GM18520 (cell line): ENCODE measurements around the gene PVALEF.

Experiments
- ATAC-seq: cut with Tn5 transposase; IDR thresholded peaks from one replicate; pipeline ENCODE4 v1.9.1; 2021; ENCODE audit not compliant: unreplicated experiment

The PVALEF gene

DNA sequence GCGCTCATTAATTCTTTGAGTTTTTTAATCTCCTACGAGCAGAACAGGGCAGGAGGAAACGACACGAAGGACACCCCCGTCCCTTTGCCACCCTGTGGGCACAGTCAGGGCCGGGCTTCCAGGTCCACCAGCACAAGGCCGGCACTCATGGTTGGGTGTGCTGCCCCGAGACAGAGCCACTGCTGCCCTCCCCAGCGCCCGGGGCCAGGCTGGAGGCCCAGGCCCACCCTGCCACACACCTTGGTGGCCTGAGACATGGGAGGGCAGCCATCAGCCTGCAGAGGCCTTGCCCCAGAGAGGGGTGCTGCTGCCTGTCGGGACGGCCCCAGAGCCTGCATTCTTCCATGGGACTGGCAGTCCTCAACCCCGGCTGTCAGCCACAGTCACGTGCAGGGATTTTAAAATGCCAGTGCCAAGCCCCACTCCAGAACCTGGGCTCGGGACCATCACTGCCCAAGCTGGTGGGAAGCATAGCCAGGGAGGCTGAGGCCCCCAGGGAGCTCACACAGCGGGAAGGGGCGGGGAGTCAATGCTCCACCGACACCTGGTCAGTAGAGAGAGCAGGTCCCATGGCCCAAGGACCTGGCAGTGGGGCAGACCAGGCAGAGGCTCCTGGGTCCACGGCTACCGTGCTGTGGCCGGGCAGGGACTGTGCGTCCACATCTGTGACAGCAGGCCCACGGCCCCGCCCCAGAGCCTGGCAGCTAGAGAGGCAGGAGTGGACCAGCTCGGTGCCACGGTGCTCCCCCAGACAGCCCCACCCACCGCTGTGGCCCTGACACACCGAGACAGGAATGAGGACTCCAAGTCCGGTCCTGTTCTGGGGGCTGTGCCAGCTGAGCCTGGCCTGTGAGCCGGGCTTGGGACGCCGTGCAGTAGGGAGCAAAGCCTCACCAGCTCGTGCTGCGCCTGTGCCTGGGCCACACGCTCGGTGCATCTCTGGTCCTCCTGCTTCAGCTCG lies 29.9 kb downstream of the PVALEF start:
- no peak for ATAC-seq

DNA sequence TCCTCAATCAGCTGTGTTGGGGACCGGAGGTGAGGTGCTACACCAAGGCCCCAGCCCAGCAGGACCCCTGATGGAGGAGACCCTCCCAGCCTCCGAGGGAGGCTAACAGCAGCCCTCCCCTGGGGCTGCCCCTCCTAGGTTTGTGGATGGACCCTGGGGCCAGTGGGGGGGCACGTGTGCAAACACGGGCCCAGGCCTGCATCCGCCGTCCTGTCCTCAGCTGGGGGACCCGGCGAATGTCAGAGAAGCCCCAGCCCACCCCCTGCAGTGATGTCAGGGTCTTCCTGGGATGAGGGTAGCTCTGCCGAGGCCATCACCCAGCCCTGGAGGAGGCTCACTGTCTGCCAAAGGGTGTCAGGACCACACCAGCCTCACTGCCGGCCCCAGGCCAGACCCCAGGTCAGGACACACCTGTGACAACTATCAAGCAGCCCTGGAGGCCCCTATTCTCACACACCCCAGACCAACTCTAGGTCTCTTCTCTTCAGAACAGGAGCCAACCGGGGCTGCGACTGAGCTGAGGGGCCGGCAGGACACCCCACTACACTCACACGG lies 30.7 kb downstream of the PVALEF start:
- ATAC-seq = no peak

DNA sequence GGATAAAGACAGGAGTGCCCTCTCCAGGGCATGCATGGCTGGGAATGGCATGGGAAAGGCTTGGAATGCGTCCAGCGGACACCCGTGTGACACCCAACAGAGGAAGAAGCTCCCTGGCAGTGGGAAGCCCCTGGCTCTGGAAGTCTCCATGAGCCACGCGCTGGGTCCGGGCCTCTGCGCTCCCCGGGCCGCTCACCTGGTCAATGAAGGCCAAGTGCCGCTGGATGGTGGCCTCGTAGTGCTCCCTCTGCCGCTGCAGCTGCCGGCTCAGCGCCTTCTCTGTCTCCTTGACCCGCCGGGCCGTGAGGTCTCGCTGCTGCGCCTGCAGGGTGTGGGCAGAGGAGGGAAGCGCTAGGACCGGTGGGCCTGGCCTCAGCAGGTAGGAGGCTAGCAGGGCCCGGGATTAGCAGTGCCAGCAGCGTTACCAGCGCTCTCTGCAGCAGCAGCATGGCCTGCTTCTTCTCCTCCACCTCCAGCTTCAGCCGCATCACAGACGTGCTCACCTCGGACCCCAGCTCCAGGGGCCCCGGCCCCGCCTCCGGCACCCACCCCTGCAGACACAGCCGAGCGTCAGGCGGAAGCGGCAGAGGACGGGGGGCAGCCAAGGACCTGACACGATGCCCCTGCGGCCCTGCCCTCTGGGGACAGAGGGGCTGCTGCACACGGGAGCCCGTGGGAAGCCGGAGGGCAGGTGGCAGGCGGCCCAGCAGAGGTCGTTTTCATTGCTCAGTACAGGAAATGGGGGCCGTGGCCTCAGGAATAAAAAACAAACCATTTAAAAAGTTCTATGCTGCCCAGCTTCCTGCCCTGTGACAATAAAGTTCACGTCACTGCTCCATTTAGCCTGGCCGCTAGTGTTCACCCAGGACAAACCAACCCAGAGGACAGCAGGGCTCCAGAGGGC lies 31.4 kb downstream of the PVALEF start:
- ATAC-seq = no peak

DNA sequence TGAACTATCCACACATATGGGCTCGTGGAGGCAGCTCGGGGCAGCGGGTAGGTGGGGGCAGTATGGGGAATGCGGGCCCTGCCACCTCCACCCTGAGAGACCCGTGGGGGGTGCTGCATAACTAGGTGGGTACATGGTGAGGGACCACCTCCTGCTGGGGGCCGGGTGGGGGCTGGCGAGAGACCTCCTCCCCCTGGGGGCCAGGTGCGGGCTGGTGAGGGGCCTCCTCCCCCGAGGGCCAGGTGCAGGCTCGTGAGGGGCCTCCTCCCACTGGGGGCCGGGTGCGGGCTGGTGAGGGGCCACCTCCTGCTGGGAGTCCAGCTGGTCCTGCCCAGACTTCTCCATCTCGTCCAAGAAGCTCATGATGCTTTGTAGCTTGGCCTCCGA lies 32.1 kb downstream of the PVALEF start:
- ATAC-seq = no peak

DNA sequence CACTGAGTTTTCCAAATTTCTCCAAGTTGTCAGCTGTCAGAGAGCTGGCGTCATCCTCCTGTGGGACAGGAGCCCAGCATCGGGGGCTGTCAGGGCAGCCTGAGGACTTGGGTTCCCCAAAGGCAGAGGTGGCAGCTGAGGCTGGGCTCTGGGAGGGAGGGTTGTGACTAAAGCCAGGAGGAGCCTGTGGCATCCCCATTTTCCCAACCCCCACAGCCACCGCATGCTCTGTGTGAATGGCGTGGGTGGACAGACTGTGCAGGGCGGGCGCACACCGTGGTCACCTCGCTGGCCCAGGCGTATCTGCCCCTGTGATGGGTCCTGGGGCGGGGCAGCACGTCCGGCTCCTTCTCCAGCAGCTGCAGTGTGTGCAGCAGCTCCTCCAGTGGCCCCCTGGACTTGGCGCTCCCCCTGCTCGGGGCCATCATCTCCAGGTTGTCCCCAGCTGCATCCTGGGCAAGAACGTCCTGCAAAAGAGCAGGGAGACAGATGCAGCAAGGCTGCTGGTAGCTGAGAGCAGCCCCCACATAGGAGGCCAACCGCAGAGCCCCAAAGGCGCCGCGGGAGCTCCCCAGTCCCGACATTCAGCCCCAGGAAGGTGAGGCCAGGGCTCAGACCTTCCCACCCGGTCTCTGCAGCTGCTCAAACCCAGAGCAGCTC lies 32.7 kb downstream of the PVALEF start:
- no peak for ATAC-seq

DNA sequence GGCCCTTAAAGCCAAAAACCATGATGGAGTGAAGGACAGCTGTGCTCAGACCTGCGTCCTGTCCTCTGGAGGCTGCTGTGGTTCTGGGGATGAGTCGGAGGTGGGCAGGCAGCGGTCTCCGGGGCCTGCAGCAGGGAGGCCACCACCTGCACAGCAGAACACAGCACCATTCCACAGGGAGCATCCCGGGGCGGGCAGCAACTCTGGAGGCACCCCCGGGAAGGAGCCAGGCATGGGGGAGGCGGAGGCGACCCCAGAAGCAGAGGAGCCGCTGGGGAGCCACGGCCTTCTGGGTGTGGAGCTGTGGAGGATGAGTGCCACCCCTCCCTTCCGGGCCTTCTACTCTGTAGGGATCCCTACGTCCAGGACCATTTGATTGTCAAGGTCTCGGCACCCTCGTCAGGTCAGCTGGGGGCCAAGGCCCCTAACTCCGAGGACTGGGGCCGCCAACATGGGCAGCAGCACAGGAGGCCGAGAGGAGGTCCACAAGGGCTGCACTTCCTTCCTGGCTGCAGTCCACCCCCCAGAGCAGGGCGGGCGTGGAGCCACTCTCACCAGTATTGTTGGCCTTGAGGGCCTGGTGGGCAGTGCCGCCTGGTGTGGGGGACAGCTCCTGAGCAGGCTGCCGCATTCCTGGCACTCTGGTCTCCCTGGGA lies 33.6 kb downstream of the PVALEF start:
- ATAC-seq = no peak

DNA sequence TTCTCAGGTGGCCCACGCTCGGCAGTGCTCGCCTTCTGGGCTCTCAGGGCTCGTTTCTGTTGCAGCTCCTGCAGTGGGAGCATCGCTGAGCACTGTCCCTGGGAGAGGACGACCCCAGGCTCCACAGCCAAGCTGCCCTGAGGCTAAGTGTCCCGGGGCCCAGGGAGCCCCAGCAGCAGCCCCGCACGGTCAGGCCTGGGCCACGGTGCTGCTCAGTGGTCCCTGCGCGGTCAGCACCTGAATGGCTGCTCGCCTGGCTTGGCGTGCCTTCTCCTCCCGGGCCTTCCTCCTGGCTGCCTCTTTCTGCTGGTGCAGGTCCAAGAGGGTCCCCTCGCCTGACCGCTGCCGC lies 34.1 kb downstream of the PVALEF start:
- no peak for ATAC-seq

DNA sequence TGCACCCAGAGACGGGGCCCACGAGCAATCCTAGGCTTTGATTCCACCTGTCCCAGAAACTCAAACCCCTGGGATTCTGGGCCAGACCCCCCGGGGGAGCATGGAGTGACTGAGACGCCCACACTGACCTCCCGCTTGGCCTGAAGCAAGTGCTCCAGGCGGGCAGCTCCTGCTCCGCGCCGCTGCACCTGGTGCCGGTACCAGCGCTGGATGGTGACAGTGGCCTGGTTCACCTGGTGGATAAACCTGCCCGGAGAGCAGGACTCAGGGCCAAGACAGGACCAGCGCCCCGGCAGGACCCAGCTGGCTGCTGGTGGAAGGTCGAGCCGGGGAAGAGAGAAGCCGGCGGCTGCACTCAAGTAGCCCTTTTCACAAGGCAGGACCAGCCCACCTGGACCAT lies 34.9 kb downstream of the PVALEF start:
- ATAC-seq = no peak

DNA sequence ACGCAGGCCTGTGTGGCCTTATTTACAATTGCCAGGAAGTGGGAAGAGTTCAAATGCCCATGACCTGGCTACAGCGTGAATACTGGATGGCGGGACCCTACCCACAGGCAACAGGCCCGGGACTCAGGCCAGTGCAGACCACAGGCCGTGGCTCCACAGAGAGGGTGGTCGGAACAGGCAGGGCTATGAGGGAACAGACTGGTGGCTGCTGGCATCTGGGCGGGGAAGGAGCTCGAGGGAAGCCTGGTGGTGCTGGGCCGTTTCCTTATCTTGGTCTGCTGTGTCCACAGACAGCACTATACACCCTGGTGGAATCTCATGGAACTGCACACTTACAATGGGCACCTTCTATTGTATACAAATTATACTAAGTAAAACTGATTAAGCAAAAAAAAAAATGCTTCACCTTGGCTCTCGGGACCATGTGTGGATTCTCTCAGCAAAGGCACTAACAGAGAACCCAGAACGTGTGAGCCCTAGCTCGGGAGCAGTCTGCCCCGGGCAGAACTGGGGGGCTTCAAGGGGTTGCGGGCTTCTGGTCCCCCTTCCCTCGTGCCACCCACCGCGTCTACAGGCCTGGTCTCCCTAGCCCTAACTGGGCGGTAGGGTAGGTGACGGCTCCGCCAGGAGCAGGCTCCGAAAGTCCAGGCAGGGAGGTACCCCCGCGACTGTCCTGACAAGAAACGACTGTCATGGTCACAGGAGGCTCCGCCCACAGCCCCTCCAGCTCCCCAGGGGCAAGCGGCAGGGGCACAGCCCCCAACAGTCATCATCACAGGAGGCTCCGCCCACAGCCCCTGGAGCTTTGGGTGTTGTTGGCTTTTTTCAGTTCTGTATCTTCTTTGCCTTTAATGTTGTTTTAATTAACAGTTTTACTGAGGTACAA lies 35.6 kb downstream of the PVALEF start:
- no peak for ATAC-seq

DNA sequence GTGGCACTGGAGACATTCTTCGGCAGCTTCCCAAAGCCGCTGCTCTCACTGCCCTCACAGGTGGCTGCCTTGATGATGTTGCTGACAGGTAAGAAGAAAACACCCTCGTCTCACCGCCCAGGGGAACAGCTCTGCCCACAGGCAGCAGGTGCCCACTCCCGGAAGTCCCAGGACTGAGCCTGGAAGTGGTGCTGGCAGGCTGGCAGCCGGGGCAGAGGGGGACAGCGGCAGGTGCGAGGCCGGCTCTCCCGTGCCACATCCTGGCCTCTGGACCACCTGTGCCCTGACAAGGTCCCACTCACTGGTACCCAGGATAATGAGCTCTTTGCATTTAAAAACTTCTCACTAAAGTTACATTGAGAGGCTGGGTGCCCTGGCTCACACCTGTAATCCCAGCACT lies 37.0 kb downstream of the PVALEF start:
- no peak for ATAC-seq

DNA sequence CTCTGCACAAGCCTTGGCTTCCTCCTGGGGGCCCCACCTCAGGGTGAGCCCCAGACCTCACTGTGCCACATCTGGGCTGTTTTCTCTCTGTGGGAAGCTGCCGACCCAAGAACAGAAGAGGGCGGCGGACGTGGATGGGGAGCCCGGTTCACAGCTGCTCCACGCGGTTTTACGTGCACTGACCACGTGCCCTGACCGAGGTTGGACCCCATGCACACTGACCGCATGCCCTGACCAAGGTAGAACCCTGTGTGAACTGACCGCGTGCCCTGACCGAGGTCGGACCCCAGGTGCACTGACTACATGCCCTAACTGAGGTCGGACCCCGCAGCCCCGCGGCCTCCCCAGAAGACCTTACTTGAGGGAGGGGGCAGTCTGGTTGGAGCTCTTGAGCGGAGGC lies 37.8 kb downstream of the PVALEF start:
- no peak for ATAC-seq

DNA sequence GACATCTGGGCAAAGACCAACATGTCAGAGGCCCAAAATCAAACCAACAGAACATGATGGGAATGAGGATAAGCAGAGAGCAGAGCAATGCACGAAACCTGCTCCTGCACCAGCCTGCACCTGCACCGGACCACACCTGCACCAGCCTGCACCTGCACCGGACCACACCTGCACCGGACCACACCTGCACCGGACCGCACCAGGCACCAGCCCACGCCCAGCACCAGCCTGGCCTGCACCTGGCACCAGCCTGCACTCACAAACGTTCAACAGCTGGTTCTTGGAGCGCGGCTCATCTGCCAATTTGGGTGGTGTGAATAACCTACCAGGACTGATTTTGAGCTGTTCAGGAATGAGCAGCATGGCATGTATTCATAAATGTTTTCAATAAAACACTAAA lies 39.3 kb downstream of the PVALEF start:
- ATAC-seq = no peak

DNA sequence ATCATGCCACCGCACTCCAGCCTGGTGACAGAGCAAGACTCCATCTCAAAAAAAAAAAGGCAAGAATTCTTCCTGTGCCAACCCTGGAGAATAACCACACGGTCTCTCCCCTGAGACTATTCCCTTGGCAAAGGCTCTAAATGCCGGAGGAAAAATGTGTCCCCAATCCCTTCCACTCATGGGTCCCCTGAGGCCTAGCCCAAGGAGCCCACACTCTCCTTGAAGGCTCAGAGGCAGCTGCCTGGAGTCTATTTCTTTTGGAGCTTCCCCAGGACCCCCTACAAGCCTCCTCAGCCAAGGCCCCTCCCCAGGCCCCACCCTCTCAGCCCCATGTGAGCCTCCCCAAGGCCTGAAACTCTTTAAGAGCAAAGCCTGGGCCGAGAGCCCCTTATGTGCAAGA lies 40.9 kb downstream of the PVALEF start:
- no peak for ATAC-seq

DNA sequence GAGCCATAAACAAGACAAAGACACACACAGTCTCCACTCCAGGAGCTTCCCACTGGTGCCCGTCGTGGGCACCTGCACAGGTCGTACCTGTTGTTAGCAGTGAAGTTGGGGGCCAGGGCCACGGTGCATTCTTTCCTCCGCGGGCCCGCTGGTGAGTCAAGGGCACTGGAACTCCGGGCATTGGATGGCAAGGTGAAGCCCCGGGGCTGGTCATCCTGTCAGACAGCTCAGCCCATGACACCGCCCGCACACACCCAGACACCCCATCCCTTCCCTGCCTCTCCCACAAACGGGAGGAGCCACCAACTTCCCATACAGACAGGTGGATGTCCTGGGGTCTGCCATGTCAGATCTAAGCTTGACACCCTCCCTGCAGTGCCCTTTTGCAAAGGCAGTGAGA lies 41.4 kb downstream of the PVALEF start:
- no peak for ATAC-seq

DNA sequence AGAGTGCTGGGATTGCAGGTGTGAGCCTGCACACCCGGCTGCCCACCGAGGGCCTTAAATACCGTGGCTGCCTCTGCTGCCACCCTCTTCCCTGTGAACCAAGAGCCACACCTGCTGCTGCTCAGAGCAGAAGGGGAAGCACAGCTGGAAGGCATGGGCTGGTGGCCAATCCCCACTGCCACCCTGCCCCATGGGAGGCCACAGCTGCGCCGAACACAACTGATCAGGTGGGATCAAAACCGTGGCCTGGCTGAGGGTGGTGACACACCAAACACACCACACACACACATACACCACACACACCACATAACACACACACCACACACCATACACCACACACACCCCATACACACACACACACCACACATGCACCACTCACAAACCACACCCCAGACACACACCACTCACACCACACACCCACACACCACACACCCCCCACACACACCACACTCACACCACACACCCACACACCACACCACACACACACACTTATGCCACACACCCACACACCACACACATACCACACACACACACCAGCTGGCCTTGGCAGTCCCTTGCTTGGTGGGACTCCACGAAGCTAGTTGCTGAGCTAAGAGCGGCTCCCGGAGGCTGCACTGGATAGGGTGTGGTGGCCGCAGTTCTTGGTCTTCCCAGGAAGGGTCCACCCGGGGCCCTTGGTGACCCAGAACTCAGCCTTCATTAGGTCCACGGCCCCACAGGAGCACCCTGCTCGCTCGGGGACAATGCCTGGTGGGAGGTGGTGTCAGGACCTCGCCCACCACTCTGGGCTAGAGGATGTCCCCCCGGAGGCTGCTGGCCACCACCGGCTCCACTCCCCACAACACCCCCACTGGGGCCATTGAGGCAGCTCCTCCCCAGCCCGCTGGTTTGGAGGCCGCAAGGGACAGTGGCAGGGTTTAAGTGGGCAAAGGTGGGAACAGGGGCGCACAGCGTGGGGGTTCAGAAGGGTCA lies 42.6 kb downstream of the PVALEF start:
- ATAC-seq = no peak

DNA sequence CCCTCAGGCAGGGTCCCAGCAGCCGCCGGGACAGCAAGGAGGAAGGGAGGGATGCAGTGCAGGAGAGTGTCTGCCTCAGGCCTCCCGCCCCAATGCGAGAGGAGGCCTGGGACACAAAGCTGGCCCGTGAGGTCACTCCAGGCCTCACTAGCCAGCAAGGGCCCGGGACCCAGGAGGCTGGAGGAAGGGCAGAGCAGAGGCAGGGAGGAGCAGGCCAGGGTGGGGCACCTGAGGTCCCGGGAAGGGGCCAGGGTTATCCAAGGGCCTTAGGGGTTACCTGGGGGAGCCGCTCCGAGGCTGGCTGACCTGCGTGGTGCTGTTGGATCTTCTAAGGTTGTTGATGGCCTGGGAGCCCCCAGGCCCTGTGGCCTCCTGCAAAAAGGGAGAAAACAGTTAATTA lies 43.3 kb downstream of the PVALEF start:
- ATAC-seq = no peak

DNA sequence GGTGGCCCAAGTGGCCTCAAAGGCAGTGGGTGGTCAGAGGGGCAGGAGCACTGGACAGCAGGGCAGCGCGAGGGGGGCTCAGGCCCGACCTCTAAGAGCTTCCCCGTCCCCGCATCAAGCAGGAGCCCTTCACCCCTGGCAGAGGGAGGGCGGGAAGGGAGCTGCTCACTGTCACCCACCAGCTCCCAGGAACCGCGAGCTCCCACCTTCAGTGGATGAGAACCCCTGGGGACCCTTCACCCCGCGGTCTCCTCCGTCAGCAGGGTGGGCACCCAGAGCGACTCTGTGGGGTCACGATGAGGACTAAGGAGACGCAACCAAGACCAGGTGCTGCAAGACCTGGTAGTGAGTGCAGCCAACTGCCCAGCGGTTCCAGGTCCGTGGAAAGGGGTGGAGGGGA lies 43.8 kb downstream of the PVALEF start:
- ATAC-seq = no peak

DNA sequence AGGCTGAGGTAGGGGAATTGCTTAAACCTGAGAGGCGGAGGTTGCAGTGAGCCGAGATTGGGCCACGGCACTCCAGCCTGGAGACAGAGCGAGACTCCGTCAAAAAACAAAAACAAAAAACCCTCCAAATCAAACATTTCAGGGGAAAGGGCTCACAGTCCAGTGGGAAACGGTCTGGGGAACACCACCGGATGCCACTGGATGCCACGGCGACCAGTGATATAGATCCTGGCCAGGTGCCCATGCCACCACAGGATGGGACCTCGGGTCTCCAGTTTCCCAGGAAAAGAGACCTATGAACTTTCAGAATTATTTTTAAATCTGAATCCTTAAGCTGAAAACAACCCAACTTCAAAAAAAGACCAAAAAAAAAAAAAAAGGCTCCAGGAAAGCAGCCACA lies 45.2 kb downstream of the PVALEF start:
- no peak for ATAC-seq

DNA sequence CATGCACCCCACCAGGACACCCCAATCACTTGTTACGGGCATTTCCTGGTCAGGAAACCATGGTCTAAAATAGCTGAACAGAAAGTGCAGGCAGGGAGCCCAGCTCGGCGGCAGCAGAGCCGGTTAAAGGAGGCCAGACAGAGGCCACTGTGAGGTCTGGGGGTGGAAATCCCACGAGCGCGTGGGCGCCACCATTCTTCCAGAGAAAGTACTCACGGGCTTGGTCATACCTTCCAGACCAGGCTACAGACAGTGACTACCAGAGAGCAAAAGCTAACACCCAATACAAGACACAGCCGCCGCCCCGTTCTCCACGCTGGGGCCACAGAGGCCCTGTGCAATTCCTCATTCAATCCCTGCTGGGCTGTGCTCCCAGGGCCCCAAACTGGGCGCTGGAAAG lies 45.6 kb downstream of the PVALEF start:
- no peak for ATAC-seq
